Mesenchymal stem cell (in vitro differentiated cells and primary cell): ENCODE measurements around the gene OOSP3.
"Not testable (repeated sequence)": the region's sequence is repeated elsewhere in the genome, so short reads cannot be mapped to it uniquely, and the experiment has no call there.

ENCODE experiments used
- DNase-seq: peaks from one replicate; pipeline ENCODE4 v3.0.0-alpha.2; 2013
- H2AFZ ChIP-seq: one replicate; pipeline ENCODE4 v1.6.1; 2013; ENCODE audit warnings: low read depth, mild to moderate bottlenecking, control low read depth, inconsistent platforms, low read length, moderate library complexity
- H2AK5ac ChIP-seq: 2 replicates; pipeline ENCODE4 v1.6.1; 2013; ENCODE audit warnings: low read length, moderate library complexity, mild to moderate bottlenecking, inconsistent platforms; ENCODE audit not compliant: severe bottlenecking
- H2BK120ac ChIP-seq: one replicate; pipeline ENCODE4 v1.6.1; 2013; ENCODE audit warnings: low read depth, mild to moderate bottlenecking, inconsistent platforms, low read length, moderate library complexity
- H2BK12ac ChIP-seq, 2 experiments: one replicate each; pipeline ENCODE4 v1.6.1; 2013; ENCODE audit warnings: inconsistent platforms in 2 of 2, low read length in 2 of 2, mild to moderate bottlenecking in 2 of 2, moderate library complexity in 2 of 2, control low read depth in 1 of 2
- H2BK15ac ChIP-seq: one replicate; pipeline ENCODE4 v1.6.1; 2013; ENCODE audit warnings: mild to moderate bottlenecking, low read depth, inconsistent platforms; ENCODE audit not compliant: poor library complexity, severe bottlenecking
- H2BK5ac ChIP-seq: 2 replicates; pipeline ENCODE4 v1.6.1; 2013; ENCODE audit warnings: low read depth, mild to moderate bottlenecking, low read length, control low read depth, inconsistent platforms; ENCODE audit not compliant: poor library complexity, severe bottlenecking
- H3K14ac ChIP-seq, 2 experiments: one replicate each; pipeline ENCODE4 v1.6.1; 2013; ENCODE audit warnings: inconsistent platforms in 2 of 2, low read length in 2 of 2, control low read depth in 1 of 2, mild to moderate bottlenecking in 1 of 2, moderate library complexity in 1 of 2
- H3K18ac ChIP-seq, 2 experiments: one replicate each; pipeline ENCODE4 v1.6.1; 2013; ENCODE audit warnings: inconsistent platforms in 2 of 2, low read length in 2 of 2, control low read depth in 1 of 2, low read depth in 1 of 2, mild to moderate bottlenecking in 1 of 2
- H3K23ac ChIP-seq, 2 experiments: one replicate each; pipeline ENCODE4 v1.6.1; 2013; ENCODE audit warnings: inconsistent platforms in 2 of 2, low read length in 2 of 2, mild to moderate bottlenecking in 2 of 2, moderate library complexity in 2 of 2, control low read depth in 1 of 2
- H3K27ac ChIP-seq: 2 replicates; pipeline ENCODE4 v1.5.1; 2013; ENCODE audit warnings: mild to moderate bottlenecking, moderate library complexity, low read length, control low read depth, inconsistent platforms; ENCODE audit not compliant: poor library complexity, severe bottlenecking
- H3K27me3 ChIP-seq, 2 experiments: 2 replicates each; pipeline versions ENCODE4 v1.6.1 to v1.7.0; 2013; ENCODE audit warnings: low read length in 2 of 2, mild to moderate bottlenecking in 2 of 2, moderate library complexity in 2 of 2, control low read depth in 1 of 2, inconsistent platforms in 1 of 2; ENCODE audit not compliant: control insufficient read depth in 1 of 2, insufficient read depth in 1 of 2
- H3K36me3 ChIP-seq, 2 experiments: 2 replicates each; pipeline versions ENCODE4 v1.6.1 to v1.7.0; 2013; ENCODE audit warnings: low read length in 2 of 2, control low read depth in 1 of 2, inconsistent platforms in 1 of 2, low read depth in 1 of 2, mild to moderate bottlenecking in 1 of 2; ENCODE audit not compliant: insufficient read depth in 2 of 2, control insufficient read depth in 1 of 2
- H3K4ac ChIP-seq, 2 experiments: one replicate each; pipeline ENCODE4 v1.6.1; 2013; ENCODE audit warnings: inconsistent platforms in 2 of 2, low read length in 2 of 2, mild to moderate bottlenecking in 2 of 2, moderate library complexity in 2 of 2, control low read depth in 1 of 2, low read depth in 1 of 2
- H3K4me1 ChIP-seq: 2 replicates; pipeline ENCODE4 v1.6.1; 2013; ENCODE audit warnings: low read depth, low read length, control low read depth; ENCODE audit not compliant: control insufficient read depth, insufficient read depth
- H3K4me2 ChIP-seq: 2 replicates; pipeline ENCODE4 v1.6.1; 2013; ENCODE audit warnings: low read length, mild to moderate bottlenecking, inconsistent platforms; ENCODE audit not compliant: poor library complexity, severe bottlenecking
- H3K4me3 ChIP-seq, 2 experiments: 2 replicates each; pipeline versions ENCODE4 v1.5.1 to v1.7.0; 2013; ENCODE audit warnings: low read length in 2 of 2, mild to moderate bottlenecking in 2 of 2, control low read depth in 1 of 2, low read depth in 1 of 2; ENCODE audit not compliant: insufficient read depth in 1 of 2
- H3K79me1 ChIP-seq: replicated peaks from 2 replicates; pipeline ENCODE4 v1.6.1; 2013; ENCODE audit warnings: mild to moderate bottlenecking, control low read depth, low read length, inconsistent platforms; ENCODE audit not compliant: poor library complexity, severe bottlenecking
- H3K9ac ChIP-seq: 2 replicates; pipeline ENCODE4 v1.7.0; 2013; ENCODE audit warnings: mild to moderate bottlenecking, low read length, moderate library complexity
- H3K9me3 ChIP-seq: 2 replicates; pipeline ENCODE4 v1.7.0; 2013; ENCODE audit warnings: mild to moderate bottlenecking, low read length; ENCODE audit not compliant: control insufficient read depth
- H4K8ac ChIP-seq: one replicate; pipeline ENCODE4 v1.6.1; 2013; ENCODE audit warnings: inconsistent platforms, mild to moderate bottlenecking, low read length, moderate library complexity
- H4K91ac ChIP-seq: one replicate; pipeline ENCODE4 v1.6.1; 2013; ENCODE audit warnings: mild to moderate bottlenecking, low read length, inconsistent platforms
- WGBS: methylation state at CpG from one replicate; pipeline ENCODE4 v1.1.7; 2013; ENCODE audit warnings: mixed read lengths; 5-methylcytosine and 5-hydroxymethylcytosine counted together

OOSP3 gene

DNA sequence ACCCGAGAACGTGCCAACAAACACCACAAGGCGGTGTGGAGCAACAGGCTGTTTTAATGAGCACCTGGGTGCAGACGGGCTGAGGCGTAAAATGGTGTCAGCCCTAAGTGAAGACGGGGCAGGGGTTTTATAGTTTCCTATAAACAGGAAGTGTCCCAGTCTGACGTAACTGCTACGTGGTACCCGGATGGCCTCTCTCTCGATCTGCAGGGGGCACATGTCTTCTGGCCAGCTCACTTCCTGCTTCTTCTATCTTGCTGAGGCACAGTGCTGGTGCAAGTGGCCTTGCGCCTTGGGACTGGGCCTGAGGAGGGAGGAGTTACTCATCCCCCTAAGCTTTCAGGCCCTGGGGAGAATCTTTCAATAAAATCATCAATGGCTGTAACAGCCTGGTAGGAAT lies 20.9 kb downstream of the OOSP3 start:
- no peak overlapping the region for H3K27ac ChIP-seq
- no peak overlapping the region for H3K4me2 ChIP-seq
- H2BK120ac ChIP-seq: no peak overlapping the region
- H3K36me3 ChIP-seq: no peaks in the 10 kb centered on the region
- 58% methylated on average over 11 of the region's 11 CpGs for WGBS
- no peak overlapping the region for H4K91ac ChIP-seq
- no peak overlapping the region for H2BK5ac ChIP-seq
- no peaks in the 10 kb centered on the region for H3K79me1 ChIP-seq
- H3K18ac ChIP-seq: no peak overlapping the region
- peaks cover 2% of the 10 kb centered on the region for H3K4me1 ChIP-seq
- no peaks in the 10 kb centered on the region for H3K27me3 ChIP-seq
- no peak overlapping the region for H3K9ac ChIP-seq
- H2BK15ac ChIP-seq: no peak overlapping the region
- H3K4ac ChIP-seq: no peak overlapping the region
- no peak overlapping the region for H4K8ac ChIP-seq
- no peak overlapping the region for H3K14ac ChIP-seq
- H3K9me3 ChIP-seq: peaks cover 7% of the 10 kb centered on the region
- no peak overlapping the region for H3K4me3 ChIP-seq
- H2BK12ac ChIP-seq: no peak overlapping the region
- no peak overlapping the region for H2AFZ ChIP-seq
- no peak overlapping the region for H2AK5ac ChIP-seq
- DNase-seq: peak; percentile 47
- H3K23ac ChIP-seq: no peak overlapping the region

DNA sequence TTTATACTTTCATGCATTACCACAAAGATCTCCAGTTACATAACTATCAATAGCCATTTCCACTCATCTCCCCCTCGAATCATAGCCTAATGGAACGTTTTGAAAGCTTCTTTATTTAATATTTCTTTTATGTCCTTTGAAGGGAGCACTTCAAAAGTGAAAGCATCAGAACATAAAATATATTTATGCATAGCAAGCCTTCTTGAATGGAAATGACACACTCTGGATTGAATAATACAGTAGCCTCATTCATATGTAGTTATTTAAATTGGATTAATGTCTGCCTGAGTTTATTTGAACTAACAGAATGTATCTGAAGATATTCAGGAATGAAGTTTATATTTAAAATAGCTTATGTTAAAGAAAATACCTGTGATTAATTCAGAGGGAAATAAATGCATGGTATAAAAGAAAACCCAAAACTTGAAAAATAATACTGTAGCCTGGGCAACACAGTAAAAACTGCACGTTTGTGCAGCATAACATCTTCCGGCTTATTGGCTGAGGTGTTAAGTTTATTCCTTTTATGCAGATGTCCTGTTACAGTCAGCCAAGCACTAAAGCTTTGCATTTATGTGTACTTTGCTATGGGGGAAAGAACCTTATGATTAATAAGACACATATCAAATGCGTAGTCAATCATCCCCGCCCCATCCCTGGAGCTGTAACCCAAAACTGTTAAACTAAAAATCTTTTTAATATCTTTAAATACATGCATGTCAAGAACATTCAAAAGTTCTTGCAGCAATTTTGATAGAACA lies 22.0 kb downstream of the OOSP3 start:
- WGBS: 90% methylated on average over 4 of the region's 6 CpGs
- Histone ChIP-seq H2AK5ac (no peak overlapping the region), H2BK120ac (no peak overlapping the region), H2BK5ac (no peak overlapping the region), H3K4ac (no peak overlapping the region), H3K9ac (no peak overlapping the region), H3K14ac (no peak overlapping the region), H3K18ac (no peak overlapping the region), H3K9me3 (peaks cover 7% of the 10 kb centered on the region), H3K27me3 (no peaks in the 10 kb centered on the region), H3K4me2 (no peak overlapping the region), H2BK12ac (no peak overlapping the region), H2BK15ac (no peak overlapping the region), H2AFZ (no peak overlapping the region), H3K4me1 (peaks cover 2% of the 10 kb centered on the region), H4K91ac (no peak overlapping the region), H3K36me3 (no peaks in the 10 kb centered on the region), H3K23ac (no peak overlapping the region), H3K27ac (no peak overlapping the region), H3K4me3 (no peak overlapping the region), H3K79me1 (no peaks in the 10 kb centered on the region), H4K8ac (no peak overlapping the region)
- DNase-seq: no peak

DNA sequence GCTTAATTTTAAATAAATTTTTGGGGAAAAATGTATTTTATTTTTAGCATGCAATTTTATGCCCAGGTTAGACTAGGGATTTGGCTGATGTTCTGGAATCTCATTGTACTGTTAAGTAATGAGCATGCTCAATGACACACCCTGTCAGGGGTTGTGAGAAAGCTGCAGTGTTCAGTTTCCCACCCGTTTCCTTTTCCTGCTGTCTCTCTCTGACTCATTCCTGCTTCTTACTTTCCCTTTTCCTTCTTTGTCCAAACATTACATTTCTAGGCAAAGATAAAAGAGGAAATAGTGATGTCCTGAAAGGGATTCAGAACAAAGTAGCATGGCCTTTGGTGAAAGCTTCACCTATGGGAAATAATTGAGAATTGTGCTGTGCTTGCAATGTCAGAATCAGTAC lies 22.7 kb downstream of the OOSP3 start:
- Histone ChIP-seq H2AK5ac (no peak overlapping the region), H3K36me3 (no peaks in the 10 kb centered on the region), H3K4me1 (peaks cover 2% of the 10 kb centered on the region), H4K91ac (no peak overlapping the region), H3K4me2 (no peak overlapping the region), H3K27ac (no peak overlapping the region), H3K79me1 (no peaks in the 10 kb centered on the region), H2AFZ (no peak overlapping the region), H3K9me3 (peaks cover 7% of the 10 kb centered on the region), H3K14ac (no peak overlapping the region), H3K4me3 (no peak overlapping the region), H2BK120ac (no peak overlapping the region), H2BK12ac (no peak overlapping the region), H3K9ac (no peak overlapping the region), H3K4ac (no peak overlapping the region), H2BK5ac (no peak overlapping the region), H4K8ac (no peak overlapping the region), H3K18ac (no peak overlapping the region), H3K27me3 (no peaks in the 10 kb centered on the region), H2BK15ac (no peak overlapping the region), H3K23ac (no peak overlapping the region)
- peak; percentile 88 for DNase-seq
- no CpG with 5 or more reads among the region's 1 CpG for WGBS

DNA sequence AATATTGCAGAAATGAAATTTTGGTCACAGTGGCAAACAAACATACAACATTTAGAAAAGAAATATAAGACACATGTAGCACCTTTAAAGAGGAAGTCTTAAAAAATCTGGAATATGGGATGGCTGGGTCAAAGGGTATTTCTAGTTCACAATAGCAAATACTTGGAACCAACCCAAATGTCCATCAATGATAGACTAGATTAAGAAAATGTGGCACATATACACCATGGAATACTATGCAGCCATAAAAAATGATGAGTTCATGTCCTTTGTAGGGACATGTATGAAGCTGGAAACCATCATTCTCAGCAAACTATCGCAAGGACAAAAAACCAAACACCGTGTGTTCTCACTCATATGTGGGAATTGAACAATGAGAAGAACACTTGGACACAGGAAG lies 25.0 kb downstream of the OOSP3 start:
- not testable (repeated sequence) for H3K36me3 ChIP-seq, H3K23ac ChIP-seq, H3K27me3 ChIP-seq, H2BK5ac ChIP-seq, H2AFZ ChIP-seq, H3K9ac ChIP-seq, H3K4ac ChIP-seq, H2BK12ac ChIP-seq, H4K8ac ChIP-seq, H3K4me1 ChIP-seq, H2BK120ac ChIP-seq, H3K4me2 ChIP-seq, H3K27ac ChIP-seq, H3K14ac ChIP-seq, DNase-seq, H3K4me3 ChIP-seq, H4K91ac ChIP-seq, H2AK5ac ChIP-seq, H2BK15ac ChIP-seq, H3K18ac ChIP-seq, H3K9me3 ChIP-seq, H3K79me1 ChIP-seq
- 100% methylated on average over 1 of the region's 2 CpGs for WGBS
